Activated naive CD4-positive, alpha-beta T cell treated with anti-CD3 and anti-CD28 coated beads for 36 hours (primary cell): ENCODE data around the gene BACE1-AS. TPM values are rescaled to one million over a fixed set of nuclear protein-coding genes. Genes with fewer than 3 reads are reported as not detected.
"Not testable (repeated sequence)": the region's sequence is repeated elsewhere in the genome, so short reads cannot be mapped to it uniquely, and the experiment has no call there.

Experiments
- CTCF ChIA-PET: fragments of 350-600 bp; sonication (Branson Sonifier 250); formaldehyde crosslinking; loops from one replicate; lab custom pipeline; 2021; ENCODE audit warnings: antibody characterized with exemption; lab: Charles Lee
- DNase-seq: peaks from one replicate; pipeline ENCODE4 v3.0.0-alpha.2; 2020
- H3K27ac Mint-ChIP-seq: one replicate; pipeline ENCODE4 v1.8.0; 2021; ENCODE audit warnings: mild to moderate bottlenecking, mixed read lengths
- H3K27me3 Mint-ChIP-seq: one replicate; pipeline ENCODE4 v1.8.0; 2021; ENCODE audit warnings: low read depth, mixed read lengths
- H3K36me3 Mint-ChIP-seq: one replicate; pipeline ENCODE4 v1.8.0; 2021; ENCODE audit warnings: low read depth, mixed read lengths
- H3K4me1 Mint-ChIP-seq: one replicate; pipeline ENCODE4 v1.8.0; 2021; ENCODE audit warnings: low read depth, mixed read lengths
- H3K4me3 Mint-ChIP-seq: one replicate; pipeline ENCODE4 v1.8.0; 2021; ENCODE audit warnings: mild to moderate bottlenecking, moderate library complexity, mixed read lengths
- H3K9me3 Mint-ChIP-seq: one replicate; pipeline ENCODE4 v1.8.0; 2021; ENCODE audit warnings: mixed read lengths
- intact Hi-C: fragments of 100-400 bp; cut with micrococcal nuclease; formaldehyde crosslinking; loops from one replicate; pipeline ENCODE4 v1.15.1; 2023
- total RNA-seq, 2 experiments: library from RNA; stranded (reverse); gene quantifications; one replicate each; pipeline ENCODE4 v1.2.3, GENCODE V29; 2021

The BACE1-AS gene
- total RNA-seq, 2 experiments from 2014 or later, result 2.8 to 3.0 TPM

- CTCF ChIA-PET, result no interaction called here
- Mint-ChIP-seq H3K4me1 (peaks cover 6% of the 10 kb centered on the region), H3K27ac (no peak overlapping the region), H3K4me3 (peak overlapping the region; percentile 52), H3K9me3 (no peaks in the 10 kb centered on the region), H3K36me3 (no peaks in the 10 kb centered on the region), H3K27me3 (peaks cover 34% of the 10 kb centered on the region)
- intact Hi-C loops, result no loop called here
- DNase-seq, result no peak
Measured at GRCh38 chr11:117314840-117315239, 23.7 kb downstream of the BACE1-AS start.

- CTCF ChIA-PET, result interaction anchor here (0.6 kb wide), 1 partner anchor 926 kb away, joined by 3 read pairs; no protein-coding TSS in a partner anchor
- intact Hi-C loops, result loop anchor here (1.0 kb wide), 1 partner anchor 12 kb away; the partner anchor contains the start of gene CEP164
- peaks cover 34% of the 10 kb centered on the region for H3K27me3 Mint-ChIP-seq
- peak overlapping the region; percentile 68 for H3K4me3 Mint-ChIP-seq
- H3K36me3 Mint-ChIP-seq, result no peaks in the 10 kb centered on the region
- DNase-seq, result peak; percentile 18
- H3K4me1 Mint-ChIP-seq, result peaks cover 6% of the 10 kb centered on the region
- no peaks in the 10 kb centered on the region for H3K9me3 Mint-ChIP-seq
- no peak overlapping the region for H3K27ac Mint-ChIP-seq
Measured at GRCh38 chr11:117315285-117316196, 24.4 kb downstream of the BACE1-AS start.

- Mint-ChIP-seq H3K36me3 (no peaks in the 10 kb centered on the region), H3K4me3 (peak within 1 kb of the TSS; percentile 68), H3K9me3 (no peaks in the 10 kb centered on the region), H3K27ac (no peak within 1 kb of the TSS), H3K4me1 (peaks cover 6% of the 10 kb centered on the region), H3K27me3 (peaks cover 34% of the 10 kb centered on the region)
- peak; percentile 47 for DNase-seq
- intact Hi-C loops, result loop anchor here (1.0 kb wide), 1 partner anchor 11 kb away; the partner anchor contains the start of gene CEP164
- CTCF ChIA-PET, result interaction anchor here (0.6 kb wide), 1 partner anchor 925 kb away, joined by 3 read pairs; no protein-coding TSS in a partner anchor
Measured at GRCh38 chr11:117316197-117316961, 25.2 kb downstream of the BACE1-AS start, which contains the start of gene BACE1. Gene BACE1 (minus strand): TSS chr11:117316256. CDS start chr11:117315795, 461 bp downstream.

- Mint-ChIP-seq H3K4me1 (peaks cover 6% of the 10 kb centered on the region), H3K4me3 (no peak overlapping the region), H3K27me3 (peaks cover 29% of the 10 kb centered on the region), H3K9me3 (no peaks in the 10 kb centered on the region), H3K36me3 (no peaks in the 10 kb centered on the region), H3K27ac (no peak overlapping the region)
- no peak for DNase-seq
- CTCF ChIA-PET, result interaction anchor here (0.7 kb wide), 1 partner anchor 39 kb away, joined by 3 read pairs; no protein-coding TSS in a partner anchor
- intact Hi-C loops, result no loop called here
Measured at GRCh38 chr11:117318738-117319137, 27.6 kb downstream of the BACE1-AS start.

- no peak for DNase-seq
- no peaks in the 10 kb centered on the region for H3K9me3 Mint-ChIP-seq
- CTCF ChIA-PET, result interaction anchor here (0.7 kb wide), 1 partner anchor 614 kb away, joined by 3 read pairs; no protein-coding TSS in a partner anchor
- no peak overlapping the region for H3K27ac Mint-ChIP-seq
- peaks cover 6% of the 10 kb centered on the region for H3K4me1 Mint-ChIP-seq
- H3K4me3 Mint-ChIP-seq, result no peak overlapping the region
- intact Hi-C loops, result no loop called here
- H3K27me3 Mint-ChIP-seq, result peaks cover 23% of the 10 kb centered on the region
- no peaks in the 10 kb centered on the region for H3K36me3 Mint-ChIP-seq
Measured at GRCh38 chr11:117319214-117319840, 28.2 kb downstream of the BACE1-AS start.

- H3K27ac Mint-ChIP-seq, H3K27me3 Mint-ChIP-seq, H3K4me1 Mint-ChIP-seq, H3K36me3 Mint-ChIP-seq, CTCF ChIA-PET, H3K9me3 Mint-ChIP-seq, DNase-seq: not testable (repeated sequence)
- intact Hi-C loops, result loop anchor here (1.0 to 10.0 kb wide), 7 partner anchors 11 to 1880 kb away; partner anchors contain the start of genes BACE1, CBL, PAFAH1B2 and SIDT2
- peak overlapping the region; percentile 61 for H3K4me3 Mint-ChIP-seq
Measured at GRCh38 chr11:117327255-117327566, 36.1 kb downstream of the BACE1-AS start.

- no peaks in the 10 kb centered on the region for H3K27me3 Mint-ChIP-seq
- peak within 1 kb of the TSS; percentile 61 for H3K4me3 Mint-ChIP-seq
- H3K4me1 Mint-ChIP-seq, result peaks cover 3% of the 10 kb centered on the region
- H3K27ac Mint-ChIP-seq, result peak within 1 kb of the TSS; percentile 71
- H3K36me3 Mint-ChIP-seq, result no peaks in the 10 kb centered on the region
- H3K9me3 Mint-ChIP-seq, result no peaks in the 10 kb centered on the region
- DNase-seq, result peak; percentile 97
- CTCF ChIA-PET, result interaction anchor here (1.2 kb wide), 2 partner anchors 97 to 101 kb away, joined by 3 to 6 read pairs; no protein-coding TSS in a partner anchor
- intact Hi-C loops, result loop anchor here (1.0 to 10.0 kb wide), 7 partner anchors 11 to 1880 kb away; partner anchors contain the start of genes BACE1, CBL, PAFAH1B2 and SIDT2
Measured at GRCh38 chr11:117327567-117328374, 36.6 kb downstream of the BACE1-AS start, which contains the start of gene CEP164. Gene CEP164 (plus strand): TSS chr11:117327854. CDS start chr11:117338587, 10,733 bp downstream.

- peaks cover 3% of the 10 kb centered on the region for H3K4me1 Mint-ChIP-seq
- no peaks in the 10 kb centered on the region for H3K9me3 Mint-ChIP-seq
- peak; percentile 18 for DNase-seq
Measured at GRCh38 chr11:117328375-117329010, 37.3 kb downstream of the BACE1-AS start.

GRCh38 chr11:117332843-117333242 is 41.7 kb downstream of the BACE1-AS start:
- CTCF ChIA-PET, result no interaction called here

More at GRCh38 chr11:117328375-117329010, 37.3 kb downstream of the BACE1-AS start:
- CTCF ChIA-PET, result interaction anchor here (1.2 kb wide), 2 partner anchors 98 to 102 kb away, joined by 3 to 6 read pairs; no protein-coding TSS in a partner anchor
- Mint-ChIP-seq H3K27ac (no peak overlapping the region), H3K36me3 (no peaks in the 10 kb centered on the region), H3K27me3 (no peaks in the 10 kb centered on the region), H3K4me3 (no peak overlapping the region)
- intact Hi-C loops, result loop anchor here (5.0 to 10.0 kb wide), 2 partner anchors 184 to 1879 kb away; partner anchors contain the start of genes CBL and PAFAH1B2

GRCh38 chr11:117333917-117334316 is 42.8 kb downstream of the BACE1-AS start:
- Mint-ChIP-seq H3K27ac (no peak overlapping the region), H3K36me3 (peaks cover 4% of the 10 kb centered on the region), H3K4me3 (no peak overlapping the region), H3K27me3 (no peaks in the 10 kb centered on the region), H3K4me1 (peaks cover 3% of the 10 kb centered on the region), H3K9me3 (no peaks in the 10 kb centered on the region)
- intact Hi-C loops, result no loop called here
- CTCF ChIA-PET, result no interaction called here
- DNase-seq, result no peak

More at GRCh38 chr11:117332843-117333242, 41.7 kb downstream of the BACE1-AS start:
- Mint-ChIP-seq H3K27me3 (no peaks in the 10 kb centered on the region), H3K4me3 (no peak overlapping the region), H3K27ac (no peak overlapping the region), H3K4me1 (peaks cover 3% of the 10 kb centered on the region), H3K9me3 (no peaks in the 10 kb centered on the region), H3K36me3 (peaks cover 2% of the 10 kb centered on the region)
- no peak for DNase-seq
- intact Hi-C loops, result no loop called here
